ENCODE measurements around the gene ATF4. TPM values are rescaled to one million over a fixed set of nuclear protein-coding genes. Genes with fewer than 3 reads are reported as not detected.

The ATF4 gene
- total and polyA plus RNA-seq, 2 donors (not counting 3 experiments of a cell fraction or from before 2014, with no cell fraction given) = 312 to 668 TPM

- dilution Hi-C loops (cut with MboI; ENCODE audit: extremely low pct_ligation_motif_present, low sequenced_read_pairs) = loop anchor here (25.0 kb wide), 1 partner anchor 445 kb away; no protein-coding TSS in a partner anchor
- Histone ChIP-seq H3K4me1 (ENCODE audit: control insufficient read depth, extremely low read depth, insufficient read depth, low read length) (no peaks in the 10 kb centered on the region), H3K4me3 (replicated peaks in 1 of 3; ENCODE audit: insufficient read depth in 1 of 3, low read depth in 1 of 3, low read length in 3 of 3) (no peak overlapping the region), H4K20me1 (replicated peaks; ENCODE audit: control insufficient read depth, extremely low read depth, insufficient read depth, low read length) (no peaks in the 10 kb centered on the region), H3K27me3 (ENCODE audit: control insufficient read depth in 2 of 2, insufficient read depth in 2 of 2, low read length in 2 of 2) (no peaks in the 10 kb centered on the region), H2AFZ (ENCODE audit: low read depth, low read length) (no peak overlapping the region), H3K4me2 (ENCODE audit: insufficient read depth, low read length) (no peak overlapping the region), H3K27ac (ENCODE audit: insufficient read depth, low read depth, low read length) (no peak overlapping the region), H3K9me3 (replicated peaks; ENCODE audit: control insufficient read depth, insufficient read depth, low read length) (no peaks in the 10 kb centered on the region), H3K36me3 (ENCODE audit: control insufficient read depth in 2 of 2, extremely low read depth in 1 of 2, insufficient read depth in 2 of 2, low read length in 2 of 2) (no peaks in the 10 kb centered on the region), H3K9ac (replicated peaks; ENCODE audit: extremely low read depth, insufficient read depth, low read length) (no peak overlapping the region), H3K79me2 (ENCODE audit: control insufficient read depth, insufficient read depth, low read length) (no peaks in the 10 kb centered on the region), H3K9me1 (replicated peaks; ENCODE audit: control insufficient read depth, extremely low read depth, insufficient read depth, low read length) (no peaks in the 10 kb centered on the region)
- BruUV-seq (replicated peaks) = no TSS peak
- ChIA-PET CTCF (interaction anchor here (1.2 kb wide), 1 partner anchor 24 kb away, joined by 3 read pairs; no protein-coding TSS in a partner anchor), POLR2A (no interaction called here)
- DNase-seq (ENCODE audit: low read depth, low spot score) (no peak), FAIRE-seq (no peak)
- intact Hi-C loops (cut with micrococcal nuclease) = no loop called here
- TF ChIP-seq JUN (IDR thresholded peaks at IDR 0.05; ENCODE audit: borderline replicate concordance, insufficient read depth, insufficient read length, low read depth) (no peak), POLR2AphosphoS5 (IDR thresholded peaks at IDR 0.05; ENCODE audit: insufficient read depth, low read depth, low read length) (no peak), FOS (IDR thresholded peaks at IDR 0.05; ENCODE audit: borderline replicate concordance, insufficient read depth, low read length) (no peak)
Observed at GRCh38 chr22:39567135-39567946, 47.0 kb downstream of the ATF4 start.

- TF ChIP-seq POLR2AphosphoS5 (IDR thresholded peaks at IDR 0.05; ENCODE audit: insufficient read depth, low read depth, low read length) (no peak), POLR2A (IDR thresholded peaks at IDR 0.05; ENCODE audit: low read depth, low read length) (no peak), MYC (IDR thresholded peaks at IDR 0.05; ENCODE audit: low read depth, low read length) (no peak), FOS (IDR thresholded peaks at IDR 0.05; ENCODE audit: borderline replicate concordance, insufficient read depth, low read length) (no peak), GATA2 (IDR thresholded peaks at IDR 0.05; ENCODE audit: insufficient read depth, insufficient read length, low read depth, low read length) (no peak), EZH2 (IDR thresholded peaks at IDR 0.05; ENCODE audit: borderline replicate concordance, low read depth, low read length, severe bottlenecking) (no peak), JUN (IDR thresholded peaks at IDR 0.05; ENCODE audit: borderline replicate concordance, insufficient read depth, insufficient read length, low read depth) (no peak), MAX (IDR thresholded peaks at IDR 0.05; ENCODE audit: insufficient read depth, insufficient read length) (no peak), CTCF (IDR thresholded peaks at IDR 0.05; ENCODE audit: extremely low read depth in 1 of 2, insufficient read depth in 1 of 2, low read depth in 1 of 2, low read length in 2 of 2) (no peak)
- H3K27ac ChIP-seq (ENCODE audit: insufficient read depth, low read depth, low read length) = no peak overlapping the region
- ChIA-PET POLR2A (no interaction called here), CTCF (no interaction called here)
- no peaks in the 10 kb centered on the region for H3K79me2 ChIP-seq (ENCODE audit: control insufficient read depth, insufficient read depth, low read length)
- no peaks in the 10 kb centered on the region for H4K20me1 ChIP-seq (replicated peaks; ENCODE audit: control insufficient read depth, extremely low read depth, insufficient read depth, low read length)
- no peak overlapping the region for H3K4me3 ChIP-seq (replicated peaks in 1 of 3; ENCODE audit: insufficient read depth in 1 of 3, low read depth in 1 of 3, low read length in 3 of 3)
- DNase-seq (ENCODE audit: low read depth, low spot score) (no peak), FAIRE-seq (no peak)
- H3K9ac ChIP-seq (replicated peaks; ENCODE audit: extremely low read depth, insufficient read depth, low read length) = no peak overlapping the region
- H2AFZ ChIP-seq (ENCODE audit: low read depth, low read length) = no peak overlapping the region
- no peaks in the 10 kb centered on the region for H3K36me3 ChIP-seq (ENCODE audit: control insufficient read depth in 2 of 2, extremely low read depth in 1 of 2, insufficient read depth in 2 of 2, low read length in 2 of 2)
- H3K4me1 ChIP-seq (ENCODE audit: control insufficient read depth, extremely low read depth, insufficient read depth, low read length) = no peaks in the 10 kb centered on the region
- no peak overlapping the region for H3K4me2 ChIP-seq (ENCODE audit: insufficient read depth, low read length)
- no peaks in the 10 kb centered on the region for H3K9me3 ChIP-seq (replicated peaks; ENCODE audit: control insufficient read depth, insufficient read depth, low read length)
- intact Hi-C loops (cut with micrococcal nuclease) (no loop called here), dilution Hi-C loops (cut with MboI; ENCODE audit: extremely low pct_ligation_motif_present, low sequenced_read_pairs) (loop anchor here (25.0 kb wide), 1 partner anchor 444 kb away; no protein-coding TSS in a partner anchor)
- no TSS peak for BruUV-seq (replicated peaks)
- no peaks in the 10 kb centered on the region for H3K27me3 ChIP-seq (ENCODE audit: control insufficient read depth in 2 of 2, insufficient read depth in 2 of 2, low read length in 2 of 2)
- no peaks in the 10 kb centered on the region for H3K9me1 ChIP-seq (replicated peaks; ENCODE audit: control insufficient read depth, extremely low read depth, insufficient read depth, low read length)
Observed at GRCh38 chr22:39568278-39568981, 48.1 kb downstream of the ATF4 start.
